ENCODE measurements around the gene OR2A42.
"Not testable (repeated sequence)": the region's sequence is repeated elsewhere in the genome, so short reads cannot be mapped to it uniquely, and the experiment has no call there.

The OR2A42 gene

GRCh38 chr7:144220531-144220930 lies 18.9 kb downstream of the OR2A42 start:
- not testable (repeated sequence) for DNase-seq (ENCODE audit: low read depth)

- not testable (repeated sequence) for DNase-seq (ENCODE audit: low read depth)
These were observed 20.3 kb downstream of the OR2A42 start for GRCh38 chr7:144219149-144219548.

GRCh38 chr7:144218581-144218980 lies 20.8 kb downstream of the OR2A42 start:
- DNase-seq (ENCODE audit: low read depth): not testable (repeated sequence)

GRCh38 chr7:144217200-144217599 lies 22.2 kb downstream of the OR2A42 start:
- not testable (repeated sequence) for DNase-seq (ENCODE audit: low read depth)

GRCh38 chr7:144205306-144205705 lies 34.1 kb downstream of the OR2A42 start:
- DNase-seq (ENCODE audit: low read depth): not testable (repeated sequence)

GRCh38 chr7:144203086-144203485 lies 36.3 kb downstream of the OR2A42 start:
- not testable (repeated sequence) for DNase-seq (ENCODE audit: low read depth)

GRCh38 chr7:144201978-144202377 lies 37.4 kb downstream of the OR2A42 start:
- DNase-seq (ENCODE audit: low read depth): not testable (repeated sequence)

GRCh38 chr7:144198934-144199333 lies 40.5 kb downstream of the OR2A42 start:
- DNase-seq (ENCODE audit: low read depth): not testable (repeated sequence)

GRCh38 chr7:144195212-144195872 lies 44.1 kb downstream of the OR2A42 start, which contains the start of gene ARHGEF35:
TSS of gene ARHGEF35 (minus strand) at chr7:144195833. CDS start at chr7:144188383, 7,450 bp downstream.
- not testable (repeated sequence) for DNase-seq (ENCODE audit: low read depth)

GRCh38 chr7:144194453-144194852 lies 45.0 kb downstream of the OR2A42 start:
- not testable (repeated sequence) for DNase-seq (ENCODE audit: low read depth)

GRCh38 chr7:144193782-144194181 lies 45.6 kb downstream of the OR2A42 start:
- not testable (repeated sequence) for DNase-seq (ENCODE audit: low read depth)

GRCh38 chr7:144188578-144189171 lies 50.7 kb downstream of the OR2A42 start:
- DNase-seq (ENCODE audit: low read depth): not testable (repeated sequence)

- not testable (repeated sequence) for DNase-seq (ENCODE audit: low read depth)
These were observed 51.6 kb downstream of the OR2A42 start for GRCh38 chr7:144187848-144188247.

- DNase-seq (ENCODE audit: low read depth): not testable (repeated sequence)
These were observed 56.2 kb downstream of the OR2A42 start, which contains the start of gene CTAGE4 for GRCh38 chr7:144183166-144183565. TSS of gene CTAGE4 (plus strand) at chr7:144183466. CDS start at chr7:144183504, 38 bp downstream.

- not testable (repeated sequence) for DNase-seq (ENCODE audit: low read depth)
These were observed 60.3 kb downstream of the OR2A42 start for GRCh38 chr7:144179165-144179479.

- peak; percentile 1 for DNase-seq (ENCODE audit: low read depth)
These were observed 60.8 kb downstream of the OR2A42 start for GRCh38 chr7:144178380-144179164.
